PC-9 (cell line): ENCODE data around the gene DDI2. TPM values are rescaled to one million over a fixed set of nuclear protein-coding genes. Genes with fewer than 3 reads are reported as not detected.

ENCODE experiments used
- BruUV-seq: library from RNA; stranded (reverse); fragments of 400-500 nt; replicated peaks from 2 replicates; lab custom pipeline; 2021; lab: Mats Ljungman, UMichigan
- CTCF ChIA-PET: fragments of 300-600 bp; sonication (Branson Sonifier 250); formaldehyde crosslinking; loops from one replicate; lab custom pipeline; 2022; ENCODE audit warnings: antibody characterized with exemption; lab: Charles Lee
- POLR2A ChIA-PET: fragments of 300-600 bp; sonication (Branson Sonifier 250); formaldehyde crosslinking; loops from one replicate; lab custom pipeline; 2022; ENCODE audit warnings: antibody characterized with exemption; ENCODE audit not compliant: unreplicated experiment; lab: Charles Lee
- DNase-seq, 2 experiments: peaks; one replicate each; pipeline versions ENCODE4 v3.0.0 to v3.0.0-alpha.2; 2015 to 2022; ENCODE audit warnings: mixed read lengths in 1 of 2
- H2AFZ ChIP-seq: fragments of 200-600 bp; sonication (generic); 2 replicates; pipeline ENCODE4 v1.8.1; 2017; ENCODE audit warnings: antibody characterized with exemption
- H3F3A ChIP-seq: fragments of 200-600 bp; sonication (generic); 2 replicates; pipeline ENCODE4 v1.8.1; 2017; ENCODE audit warnings: antibody characterized with exemption, mild to moderate bottlenecking, low read depth; ENCODE audit not compliant: insufficient read depth
- H3K27ac ChIP-seq: fragments of 200-600 bp; sonication (generic); 2 replicates; pipeline ENCODE4 v1.6.1; 2016; ENCODE audit warnings: mixed run types
- H3K27me3 ChIP-seq: fragments of 200-600 bp; sonication (generic); 2 replicates; pipeline ENCODE4 v1.6.1; 2016; ENCODE audit warnings: low read depth, mixed run types; ENCODE audit not compliant: insufficient read depth
- H3K36me3 ChIP-seq: fragments of 200-600 bp; sonication (generic); 2 replicates; pipeline ENCODE4 v1.6.1; 2016; ENCODE audit warnings: low read depth, mixed run types
- H3K4me1 ChIP-seq: fragments of 200-600 bp; sonication (generic); replicated peaks from 2 replicates; pipeline ENCODE4 v1.6.1; 2016; ENCODE audit warnings: mixed run types; ENCODE audit not compliant: insufficient read depth
- H3K4me2 ChIP-seq: fragments of 200-600 bp; sonication (generic); 2 replicates; pipeline ENCODE4 v1.6.1; 2017; ENCODE audit warnings: mixed run types
- H3K4me3 ChIP-seq: fragments of 200-600 bp; sonication (generic); 2 replicates; pipeline ENCODE4 v1.6.1; 2016; ENCODE audit warnings: mixed run types
- H3K79me2 ChIP-seq: fragments of 200-600 bp; sonication (generic); 2 replicates; pipeline ENCODE4 v1.6.1; 2017; ENCODE audit warnings: low read depth, mixed run types
- H3K9me2 ChIP-seq: fragments of 200-600 bp; sonication (generic); 2 replicates; pipeline ENCODE4 v1.8.1; 2017; ENCODE audit warnings: mild to moderate bottlenecking; ENCODE audit not compliant: insufficient read depth
- H3K9me3 ChIP-seq: fragments of 200-600 bp; sonication (generic); 2 replicates; pipeline ENCODE4 v1.8.1; 2016; ENCODE audit warnings: low read depth; ENCODE audit not compliant: insufficient read depth
- H4K20me1 ChIP-seq: fragments of 200-600 bp; sonication (generic); 2 replicates; pipeline ENCODE4 v1.8.1; 2017; ENCODE audit not compliant: insufficient read depth
- CTCF ChIP-seq: fragments of 200-600 bp; sonication (generic); conservative IDR thresholded peaks from 2 replicates; pipeline ENCODE4 v1.6.1; 2017; ENCODE audit warnings: mixed run types, antibody characterized with exemption, mild to moderate bottlenecking, moderate library complexity
- EZH2 ChIP-seq: fragments of 200-600 bp; sonication (generic); IDR thresholded peaks from 2 replicates; pipeline ENCODE4 v1.8.0; 2017; ENCODE audit warnings: antibody characterized with exemption, low read depth
- intact Hi-C: fragments of 100-400 bp; cut with micrococcal nuclease; formaldehyde crosslinking; loops from one replicate; pipeline ENCODE4 v1.10.0; 2022; ENCODE audit not compliant: unreplicated experiment
- total RNA-seq: library from RNA; stranded (reverse); gene quantifications from 2 replicates; pipeline ENCODE4 v1.2.3, GENCODE V29; 2021

DDI2 gene
- total RNA-seq, 1 experiment from 2014 or later = 38.0 TPM

GRCh38 chr1:15700508-15700907 is 83.2 kb downstream of the DDI2 start:
- H3K4me3 ChIP-seq = no peak overlapping the region
- CTCF ChIA-PET = no interaction called here
- BruUV-seq = no TSS peak
- H3K4me1 ChIP-seq = no peaks in the 10 kb centered on the region
- intact Hi-C loops = no loop called here
- H3F3A ChIP-seq = no peaks in the 10 kb centered on the region
- no peak overlapping the region for H3K27ac ChIP-seq
- no peaks in the 10 kb centered on the region for H3K9me2 ChIP-seq
- no peaks in the 10 kb centered on the region for H3K36me3 ChIP-seq
- H2AFZ ChIP-seq = no peak overlapping the region
- DNase-seq = no peak
- POLR2A ChIA-PET = interaction anchor here (0.6 kb wide), 1 partner anchor 171 kb away, joined by 3 read pairs; no protein-coding TSS in a partner anchor
- H4K20me1 ChIP-seq = no peaks in the 10 kb centered on the region
- H3K27me3 ChIP-seq = no peaks in the 10 kb centered on the region
- H3K9me3 ChIP-seq = no peaks in the 10 kb centered on the region
- no peak overlapping the region for H3K4me2 ChIP-seq
- no peaks in the 10 kb centered on the region for H3K79me2 ChIP-seq
- TF ChIP-seq EZH2 = no peak
- TF ChIP-seq CTCF = no peak

- no TSS peak for BruUV-seq
- Histone ChIP-seq H2AFZ (no peak overlapping the region), H3K9me2 (no peaks in the 10 kb centered on the region), H3K4me2 (no peak overlapping the region), H4K20me1 (no peaks in the 10 kb centered on the region), H3K27me3 (no peaks in the 10 kb centered on the region), H3K79me2 (no peaks in the 10 kb centered on the region), H3F3A (no peaks in the 10 kb centered on the region), H3K27ac (no peak overlapping the region), H3K4me3 (no peak overlapping the region), H3K36me3 (no peaks in the 10 kb centered on the region), H3K9me3 (no peaks in the 10 kb centered on the region), H3K4me1 (no peaks in the 10 kb centered on the region)
- DNase-seq = no peak
- intact Hi-C loops = no loop called here
- TF ChIP-seq CTCF (no peak), EZH2 (no peak)
- ChIA-PET POLR2A (interaction anchor here (0.7 kb wide), 1 partner anchor 21 kb away, joined by 3 read pairs; no protein-coding TSS in a partner anchor), CTCF (no interaction called here)
Observed at GRCh38 chr1:15701784-15702183, 84.5 kb downstream of the DDI2 start.

- H2AFZ ChIP-seq = no peak overlapping the region
- DNase-seq = peak in 1 of 2 experiments; percentile 17
- H3K4me2 ChIP-seq = no peak overlapping the region
Observed at GRCh38 chr1:15702722-15703550, 85.7 kb downstream of the DDI2 start.

More at GRCh38 chr1:15702722-15703550, 85.7 kb downstream of the DDI2 start:
- intact Hi-C loops = no loop called here
- no peak overlapping the region for H3K4me3 ChIP-seq
- no peaks in the 10 kb centered on the region for H3K9me3 ChIP-seq
- H4K20me1 ChIP-seq = no peaks in the 10 kb centered on the region
- H3K27ac ChIP-seq = no peak overlapping the region
- no peaks in the 10 kb centered on the region for H3K9me2 ChIP-seq
- ChIA-PET CTCF (no interaction called here), POLR2A (no interaction called here)
- no peaks in the 10 kb centered on the region for H3K4me1 ChIP-seq
- H3K79me2 ChIP-seq = no peaks in the 10 kb centered on the region
- no peak for TF ChIP-seq EZH2
- no peak for TF ChIP-seq CTCF
- no TSS peak for BruUV-seq
- H3K27me3 ChIP-seq = no peaks in the 10 kb centered on the region
- no peaks in the 10 kb centered on the region for H3F3A ChIP-seq
- H3K36me3 ChIP-seq = no peaks in the 10 kb centered on the region
